Neuronal stem cell (in vitro differentiated cells): ENCODE measurements around the gene PITHD1.

Source experiments
- DNase-seq: peaks from one replicate; pipeline ENCODE4 v3.0.0-alpha.2; 2013; ENCODE audit warnings: low spot score
- H2AFZ ChIP-seq: one replicate; pipeline ENCODE4 v1.6.1; 2013; ENCODE audit warnings: mild to moderate bottlenecking, low read length, inconsistent platforms
- H2AK5ac ChIP-seq: 2 replicates; pipeline ENCODE4 v1.6.1; 2013; ENCODE audit warnings: low read depth, mild to moderate bottlenecking, inconsistent platforms, low read length, moderate library complexity, mixed read lengths
- H2BK120ac ChIP-seq: 2 replicates; pipeline ENCODE4 v1.6.1; 2013; ENCODE audit warnings: low read depth, mild to moderate bottlenecking, inconsistent platforms, low read length, moderate library complexity, mixed read lengths
- H2BK12ac ChIP-seq: one replicate; pipeline ENCODE4 v1.6.1; 2013; ENCODE audit warnings: low read length, inconsistent platforms
- H2BK15ac ChIP-seq: 2 replicates; pipeline ENCODE4 v1.6.1; 2013; ENCODE audit warnings: mild to moderate bottlenecking, low read length, inconsistent platforms, mixed read lengths
- H2BK5ac ChIP-seq: one replicate; pipeline ENCODE4 v1.6.1; 2013; ENCODE audit warnings: inconsistent platforms, mild to moderate bottlenecking, low read length, moderate library complexity
- H3K14ac ChIP-seq: one replicate; pipeline ENCODE4 v1.6.1; 2013; ENCODE audit warnings: low read length, inconsistent platforms
- H3K18ac ChIP-seq: 2 replicates; pipeline ENCODE4 v1.6.1; 2013; ENCODE audit warnings: low read length, inconsistent platforms
- H3K23ac ChIP-seq: 2 replicates; pipeline ENCODE4 v1.6.1; 2013; ENCODE audit warnings: low read depth, mild to moderate bottlenecking, mixed read lengths, low read length, inconsistent platforms; ENCODE audit not compliant: poor library complexity
- H3K27ac ChIP-seq: replicated peaks from 3 replicates; pipeline ENCODE4 v1.5.1; 2013; ENCODE audit warnings: low read length, inconsistent platforms
- H3K27me3 ChIP-seq, 3 experiments: 2 replicates each; pipeline ENCODE4 v1.6.1; 2013; ENCODE audit warnings: low read length in 3 of 3, mild to moderate bottlenecking in 2 of 3, inconsistent platforms in 1 of 3, low read depth in 1 of 3, mixed read lengths in 1 of 3, moderate library complexity in 1 of 3; ENCODE audit not compliant: control insufficient read depth in 3 of 3, insufficient read depth in 3 of 3
- H3K36me3 ChIP-seq, 2 donors: replicated peaks in 1 of 2; 2 replicates each; pipeline ENCODE4 v1.6.1; 2013; ENCODE audit warnings: low read length in 2 of 2; ENCODE audit not compliant: control insufficient read depth in 2 of 2, insufficient read depth in 2 of 2
- H3K4ac ChIP-seq: 2 replicates; pipeline ENCODE4 v1.6.1; 2013; ENCODE audit warnings: inconsistent platforms, mild to moderate bottlenecking, low read length, moderate library complexity
- H3K4me1 ChIP-seq, 2 donors: 1 replicate in 1 of 2; 2 replicates in 1 of 2; pipeline ENCODE4 v1.6.1; 2013; ENCODE audit warnings: low read length in 2 of 2, low read depth in 1 of 2; ENCODE audit not compliant: control insufficient read depth in 2 of 2, insufficient read depth in 1 of 2
- H3K4me2 ChIP-seq: one replicate; pipeline ENCODE4 v1.6.1; 2013; ENCODE audit warnings: mild to moderate bottlenecking, low read length, inconsistent platforms; ENCODE audit not compliant: insufficient read depth, poor library complexity, severe bottlenecking
- H3K4me3 ChIP-seq, 2 donors: 2 replicates each; pipeline ENCODE4 v1.5.1; 2013; ENCODE audit warnings: low read length in 2 of 2, mild to moderate bottlenecking in 2 of 2, inconsistent platforms in 1 of 2, moderate library complexity in 1 of 2
- H3K79me1 ChIP-seq: one replicate; pipeline ENCODE4 v1.6.1; 2013; ENCODE audit warnings: low read depth, mild to moderate bottlenecking, inconsistent platforms, low read length, moderate library complexity
- H3K9ac ChIP-seq: one replicate; pipeline ENCODE4 v1.6.1; 2013; ENCODE audit warnings: mild to moderate bottlenecking, low read depth, low read length, inconsistent platforms; ENCODE audit not compliant: poor library complexity
- H3K9me3 ChIP-seq, 2 donors: replicated peaks in 1 of 2; 2 replicates each; pipeline versions ENCODE3 to v1.6.1; 2013; ENCODE audit warnings: low read length in 2 of 2, mild to moderate bottlenecking in 2 of 2, inconsistent platforms in 1 of 2, low read depth in 1 of 2, mixed read lengths in 1 of 2, moderate library complexity in 1 of 2; ENCODE audit not compliant: control insufficient read depth in 2 of 2, insufficient read depth in 1 of 2
- H4K8ac ChIP-seq: one replicate; pipeline ENCODE4 v1.6.1; 2013; ENCODE audit warnings: low read depth, mild to moderate bottlenecking, inconsistent platforms, low read length, moderate library complexity
- H4K91ac ChIP-seq: one replicate; pipeline ENCODE4 v1.6.1; 2013; ENCODE audit warnings: low read length, low read depth, mild to moderate bottlenecking, inconsistent platforms; ENCODE audit not compliant: poor library complexity
- WGBS, 2 donors: extraction: QIAGEN DNeasy Blood & Tissue Kit; methylation state at CpG; one replicate each; pipeline ENCODE4 v1.1.7; 2013; ENCODE audit warnings: missing lambda C conversion rate in 2 of 2, mixed read lengths in 1 of 2; ENCODE audit not compliant: insufficient read length in 2 of 2, insufficient replicate concordance in 1 of 2; ENCODE audit errors: extremely low coverage in 2 of 2; 5-methylcytosine and 5-hydroxymethylcytosine counted together

The PITHD1 gene

DNA sequence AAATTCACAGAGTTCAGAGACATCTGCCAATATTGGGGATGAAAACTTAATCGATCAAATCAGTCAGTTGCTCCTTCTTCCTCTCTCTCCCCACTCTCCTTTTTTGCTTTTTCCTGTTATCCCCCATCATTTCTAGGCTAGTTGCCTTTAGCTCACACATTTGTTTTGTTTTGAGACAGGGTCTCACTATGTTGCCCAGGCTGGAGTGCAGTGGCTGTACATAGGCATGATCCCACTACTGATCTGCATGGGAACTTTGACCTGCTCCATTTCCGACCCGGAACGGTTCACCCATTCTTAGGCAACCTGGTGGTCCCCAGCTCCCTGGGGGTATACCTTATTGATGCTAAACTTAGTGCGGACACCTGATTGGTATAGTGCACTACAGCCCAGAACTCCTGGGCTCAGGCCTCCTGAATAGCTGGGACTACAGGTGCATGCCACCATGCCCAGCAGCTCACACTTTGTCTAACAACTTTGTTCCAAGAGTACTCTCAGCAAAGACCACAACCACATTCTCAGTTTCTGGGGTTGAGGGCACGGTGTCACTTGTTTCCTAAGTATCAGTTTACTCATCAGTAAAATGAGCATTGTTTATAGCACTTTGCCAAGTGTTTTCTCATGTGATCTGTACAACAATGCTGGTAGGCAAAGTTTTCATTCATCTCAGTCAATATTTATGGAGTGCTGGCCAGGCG lies 41.6 kb upstream of the PITHD1 start:
- H2BK15ac ChIP-seq: no peak overlapping the region
- no peak overlapping the region for H2AK5ac ChIP-seq
- no peak overlapping the region for H3K4me2 ChIP-seq
- no peaks in the 10 kb centered on the region for H3K79me1 ChIP-seq
- no peaks in the 10 kb centered on the region for H3K9me3 ChIP-seq
- no peak overlapping the region for H3K14ac ChIP-seq
- no peaks in the 10 kb centered on the region for H3K36me3 ChIP-seq
- no peaks in the 10 kb centered on the region for H3K4me1 ChIP-seq
- H2BK5ac ChIP-seq: no peak overlapping the region
- H2BK12ac ChIP-seq: no peak overlapping the region
- no peaks in the 10 kb centered on the region for H3K27me3 ChIP-seq
- H3K18ac ChIP-seq: no peak overlapping the region
- no peak overlapping the region for H2BK120ac ChIP-seq
- no peak overlapping the region for H3K23ac ChIP-seq
- no peak overlapping the region for H4K8ac ChIP-seq
- no peak overlapping the region for H3K27ac ChIP-seq
- H3K4ac ChIP-seq: no peak overlapping the region
- no peak overlapping the region for H3K9ac ChIP-seq
- no peak for DNase-seq
- H2AFZ ChIP-seq: no peak overlapping the region
- WGBS, 2 donors: no CpG with 5 or more reads among the region's 7 CpGs
- no peak overlapping the region for H3K4me3 ChIP-seq
- no peak overlapping the region for H4K91ac ChIP-seq

- no peak for DNase-seq
- no CpG with 5 or more reads among the region's 5 CpGs for WGBS, 2 donors
- H4K8ac ChIP-seq: no peak overlapping the region
- H3K4me3 ChIP-seq: no peak overlapping the region
- peaks cover 2 to 9% of the 10 kb centered on the region in 2 donors for H3K4me1 ChIP-seq
- no peak overlapping the region for H3K27ac ChIP-seq
- peaks cover 2 to 9% of the 10 kb centered on the region in 2 donors for H3K36me3 ChIP-seq
- no peak overlapping the region for H2BK12ac ChIP-seq
- no peak overlapping the region for H2AK5ac ChIP-seq
- H3K23ac ChIP-seq: no peak overlapping the region
- H3K9ac ChIP-seq: no peak overlapping the region
- no peak overlapping the region for H3K4me2 ChIP-seq
- no peak overlapping the region for H2BK5ac ChIP-seq
- H3K79me1 ChIP-seq: peaks cover 5% of the 10 kb centered on the region
- H3K27me3 ChIP-seq: no peaks in the 10 kb centered on the region
- no peak overlapping the region for H4K91ac ChIP-seq
- no peak overlapping the region for H3K14ac ChIP-seq
- no peak overlapping the region for H3K4ac ChIP-seq
- no peak overlapping the region for H2BK120ac ChIP-seq
- no peaks in the 10 kb centered on the region for H3K9me3 ChIP-seq
- no peak overlapping the region for H3K18ac ChIP-seq
- H2BK15ac ChIP-seq: no peak overlapping the region
- H2AFZ ChIP-seq: no peak overlapping the region
Observed at GRCh38 chr1:23741609-23742008, 36.6 kb upstream of the PITHD1 start.

- peak overlapping the region; percentile 98 for H2AFZ ChIP-seq
- peaks cover 2 to 21% of the 10 kb centered on the region in 2 donors for H3K36me3 ChIP-seq
- H3K4me2 ChIP-seq: peak overlapping the region; percentile 64
- no peaks in the 10 kb centered on the region for H3K27me3 ChIP-seq
- peak overlapping the region; percentile 63 for H2AK5ac ChIP-seq
- H2BK5ac ChIP-seq: peak overlapping the region; percentile 69
- no peak overlapping the region for H2BK12ac ChIP-seq
- no peak overlapping the region for H3K14ac ChIP-seq
- peak overlapping the region; percentile 93 to 94 for H3K4me3 ChIP-seq
- H2BK120ac ChIP-seq: no peak overlapping the region
- peak overlapping the region; percentile 99 for H3K23ac ChIP-seq
- no peak for DNase-seq
- no peak overlapping the region for H2BK15ac ChIP-seq
- WGBS, 2 donors: no CpG with 5 or more reads among the region's 28 CpGs
- peak overlapping the region; percentile 96 for H3K18ac ChIP-seq
- H3K4ac ChIP-seq: no peak overlapping the region
- H3K9ac ChIP-seq: peak overlapping the region; percentile 98
- H3K27ac ChIP-seq: peak overlapping the region; percentile 7
- H3K9me3 ChIP-seq: no peaks in the 10 kb centered on the region
- peak overlapping the region; percentile 92 for H4K8ac ChIP-seq
- no peak overlapping the region for H4K91ac ChIP-seq
- peaks cover 5% of the 10 kb centered on the region for H3K79me1 ChIP-seq
- peaks cover 2 to 9% of the 10 kb centered on the region in 2 donors for H3K4me1 ChIP-seq
Observed at GRCh38 chr1:23742670-23743286, 35.4 kb upstream of the PITHD1 start.
